ENCODE data around the gene TYW1B.
"Not testable (repeated sequence)": the region's sequence is repeated elsewhere in the genome, so short reads cannot be mapped to it uniquely, and the experiment has no call there.

Gene TYW1B

GRCh38 chr7:72690177-72690576 is 137.8 kb downstream of the TYW1B start:
- DNase-seq: not testable (repeated sequence)

- DNase-seq: not testable (repeated sequence)
Observed at GRCh38 chr7:72689344-72689743, 138.7 kb downstream of the TYW1B start.

DNA sequence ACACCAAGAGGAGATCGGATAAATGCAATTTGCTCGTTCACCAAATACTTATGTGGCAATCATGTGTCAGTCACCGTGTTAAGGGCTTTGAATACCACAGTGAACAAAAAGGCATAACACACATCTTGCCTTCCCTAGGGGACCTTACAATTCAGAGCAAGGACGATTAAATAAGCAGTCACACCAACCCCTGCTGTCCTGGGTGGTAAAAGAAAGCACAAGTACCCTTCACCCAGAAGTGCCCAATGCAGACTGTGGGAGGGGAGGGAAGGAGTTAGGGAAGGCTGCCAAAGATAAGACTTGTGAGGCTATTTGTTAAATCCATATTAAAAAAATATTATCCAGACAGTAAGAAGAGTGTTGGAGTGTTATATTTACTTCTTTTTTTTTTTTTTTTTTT is 146.8 kb downstream of the TYW1B start:
- DNase-seq: not testable (repeated sequence)

DNA sequence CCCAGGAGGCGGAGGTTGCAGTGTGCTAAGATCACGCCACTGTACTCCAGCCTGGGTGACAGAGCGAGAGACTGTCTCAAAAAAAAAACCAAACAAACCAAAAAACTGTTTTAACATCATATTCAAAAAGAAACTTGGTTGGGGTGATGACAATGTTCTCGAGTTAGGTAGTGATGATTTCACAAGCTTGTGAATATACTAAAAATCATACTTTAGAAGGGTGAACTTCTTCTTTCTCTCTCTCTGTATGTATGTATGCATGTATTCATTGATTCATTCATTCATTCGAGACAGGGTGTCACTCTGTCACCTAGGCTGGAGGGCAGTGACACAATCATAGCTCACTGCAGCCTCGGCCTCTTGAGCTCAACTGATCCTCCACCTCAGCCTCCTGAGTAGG is 151.1 kb downstream of the TYW1B start:
- DNase-seq: not testable (repeated sequence)

- DNase-seq: not testable (repeated sequence)
Observed at GRCh38 chr7:72676086-72676690, 151.8 kb downstream of the TYW1B start.

- DNase-seq: not testable (repeated sequence)
Observed at GRCh38 chr7:72675686-72676085, 152.3 kb downstream of the TYW1B start.

GRCh38 chr7:72674394-72674793 is 153.6 kb downstream of the TYW1B start:
- DNase-seq: no peak

DNA sequence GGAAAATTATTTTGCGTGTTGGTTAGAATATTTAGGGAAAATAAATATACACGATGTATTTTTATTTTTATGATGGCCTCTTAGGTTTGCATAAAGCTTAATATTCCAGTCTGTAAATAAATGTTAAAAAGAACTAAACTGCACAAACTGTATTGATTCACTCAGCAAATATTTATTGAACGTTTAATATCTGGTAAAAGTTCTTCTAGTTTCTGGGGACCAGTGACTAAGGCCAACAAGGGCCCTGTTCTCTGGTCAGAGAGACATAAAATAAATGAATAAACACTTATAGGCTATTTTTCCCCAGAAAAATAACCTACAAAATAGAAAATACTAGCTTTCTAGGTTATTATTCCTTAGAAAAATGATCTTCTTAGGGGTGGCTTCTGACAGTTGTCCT is 157.2 kb downstream of the TYW1B start:
- not testable (repeated sequence) for DNase-seq

DNA sequence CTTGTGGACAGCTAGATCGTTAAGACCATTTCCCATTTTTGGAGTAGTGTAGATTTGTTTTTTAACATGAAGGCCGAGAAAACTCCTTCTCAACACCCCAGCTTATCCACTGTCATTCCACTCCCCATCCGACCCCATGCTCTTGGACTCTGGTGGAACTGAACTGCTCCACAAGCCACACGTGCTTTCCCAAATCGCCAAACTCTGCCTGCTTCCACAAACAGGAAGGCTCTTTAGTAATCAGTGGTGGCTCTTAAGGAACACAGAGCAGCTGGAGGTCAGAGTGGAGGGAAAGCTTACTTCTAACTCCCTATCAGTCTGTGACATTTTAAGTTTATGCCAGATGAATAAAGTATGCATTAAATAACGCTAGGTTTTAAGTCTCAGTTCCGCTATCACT is 159.6 kb downstream of the TYW1B start:
- not testable (repeated sequence) for DNase-seq

DNA sequence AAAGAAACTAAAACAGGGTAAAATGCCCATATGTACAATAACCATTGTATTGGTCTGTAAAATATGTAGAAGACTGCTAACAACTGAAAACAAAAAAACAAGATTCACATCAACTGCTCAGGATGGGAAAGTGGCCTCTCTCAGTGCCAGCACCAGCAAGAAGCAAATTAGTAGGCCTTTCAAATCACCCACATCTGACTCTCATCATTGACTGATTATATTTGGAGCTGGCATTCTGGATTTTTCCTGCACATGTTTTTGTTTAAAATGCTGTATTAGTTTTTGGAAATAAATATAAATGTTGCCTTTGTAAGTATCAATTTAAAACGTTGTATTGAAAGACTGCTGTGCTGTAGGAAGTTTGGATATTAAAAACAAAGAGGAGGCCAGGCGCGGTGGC is 161.0 kb downstream of the TYW1B start:
- DNase-seq: not testable (repeated sequence)

- DNase-seq: not testable (repeated sequence)
Observed at GRCh38 chr7:72648574-72648973, 179.4 kb downstream of the TYW1B start.

DNA sequence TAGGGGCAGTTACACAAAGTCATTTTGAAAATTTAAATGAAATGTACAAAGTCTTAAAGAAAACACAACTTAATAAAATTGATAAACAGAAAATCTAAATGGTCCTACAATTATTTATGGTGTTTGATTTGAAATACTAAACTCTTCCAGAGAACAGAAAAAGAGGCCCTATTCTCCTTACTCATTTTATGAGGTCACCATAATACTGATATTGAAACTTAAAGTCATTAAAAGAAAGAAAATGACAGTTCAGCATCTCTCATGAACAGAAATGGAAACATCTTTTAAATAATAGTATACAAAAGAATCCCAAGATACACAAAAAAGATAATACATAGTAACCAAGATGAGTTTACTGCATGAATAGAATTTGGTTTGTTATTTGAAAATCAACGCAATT is 184.3 kb downstream of the TYW1B start:
- not testable (repeated sequence) for DNase-seq

- DNase-seq: not testable (repeated sequence)
Observed at GRCh38 chr7:72641485-72642248, 186.3 kb downstream of the TYW1B start.

DNA sequence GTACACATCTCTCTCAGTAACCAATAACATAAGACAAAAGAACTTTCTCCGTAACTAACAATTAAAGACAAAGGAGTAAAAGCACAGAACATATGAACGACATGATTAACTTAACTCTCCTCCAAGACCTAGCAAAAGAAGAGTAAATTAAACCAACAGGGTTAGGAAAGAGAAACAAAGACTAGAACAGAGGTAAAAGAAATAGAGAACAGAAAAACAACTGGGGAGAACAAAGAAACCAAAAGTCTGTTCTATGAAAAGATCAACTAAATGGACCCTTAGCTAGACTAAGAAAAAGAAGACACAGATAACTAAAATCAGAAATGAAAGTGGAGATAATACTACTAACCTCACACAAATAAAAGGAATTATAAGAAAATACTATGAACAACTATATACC is 187.3 kb downstream of the TYW1B start:
- DNase-seq: not testable (repeated sequence)

DNA sequence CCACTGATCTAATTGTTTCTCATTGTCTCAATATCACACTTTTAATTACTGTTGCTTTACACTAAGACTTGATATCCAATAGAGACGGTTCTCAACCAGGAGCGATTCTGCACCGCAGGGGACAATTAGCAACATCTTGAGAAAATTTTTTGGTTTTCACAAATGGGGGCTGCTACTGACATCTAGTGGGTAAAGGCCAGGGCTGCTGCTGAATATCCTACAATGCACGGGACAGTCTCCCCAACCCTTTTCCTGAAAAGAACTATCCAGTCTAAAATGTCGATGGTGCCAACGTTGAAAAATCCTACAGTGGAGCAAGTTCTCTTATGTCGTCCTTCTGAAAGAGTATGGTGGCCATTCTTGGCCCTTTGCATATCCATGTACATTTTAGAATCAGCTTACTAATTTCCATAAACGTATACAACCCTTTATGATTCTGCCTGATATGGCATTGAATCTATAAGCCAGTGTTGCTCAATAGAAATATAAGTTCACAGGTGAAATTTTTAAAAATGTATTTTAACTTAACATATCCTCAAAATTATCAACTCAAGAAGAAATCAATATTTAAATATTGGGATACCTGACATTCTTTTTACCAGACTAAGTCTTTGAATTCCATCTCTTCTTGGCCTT is 192.6 kb downstream of the TYW1B start:
- not testable (repeated sequence) for DNase-seq

GRCh38 chr7:72632765-72633292 is 195.2 kb downstream of the TYW1B start:
- not testable (repeated sequence) for DNase-seq

DNA sequence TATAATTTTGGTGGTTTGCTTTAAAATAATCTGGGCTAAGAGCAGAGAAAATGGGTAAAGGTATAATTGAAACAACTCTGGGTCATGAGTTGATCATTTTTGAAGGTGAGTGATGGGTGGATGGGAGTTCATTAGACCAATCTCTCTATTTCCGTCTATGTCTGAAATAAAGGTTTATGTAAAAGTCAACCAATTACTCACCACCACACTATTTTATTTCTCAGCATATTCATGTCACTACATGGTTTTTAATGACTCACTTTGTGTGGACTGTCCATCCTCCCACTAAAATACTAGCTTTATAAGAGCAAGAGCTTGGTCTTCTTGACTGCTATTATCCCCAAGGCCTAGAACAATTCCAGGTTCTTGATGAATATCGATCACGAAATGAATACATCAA is 199.6 kb downstream of the TYW1B start:
- DNase-seq: not testable (repeated sequence)

- DNase-seq: not testable (repeated sequence)
Observed at GRCh38 chr7:72626428-72627011, 201.5 kb downstream of the TYW1B start.

- DNase-seq: not testable (repeated sequence)
Observed at GRCh38 chr7:72625721-72626423, 202.1 kb downstream of the TYW1B start.

DNA sequence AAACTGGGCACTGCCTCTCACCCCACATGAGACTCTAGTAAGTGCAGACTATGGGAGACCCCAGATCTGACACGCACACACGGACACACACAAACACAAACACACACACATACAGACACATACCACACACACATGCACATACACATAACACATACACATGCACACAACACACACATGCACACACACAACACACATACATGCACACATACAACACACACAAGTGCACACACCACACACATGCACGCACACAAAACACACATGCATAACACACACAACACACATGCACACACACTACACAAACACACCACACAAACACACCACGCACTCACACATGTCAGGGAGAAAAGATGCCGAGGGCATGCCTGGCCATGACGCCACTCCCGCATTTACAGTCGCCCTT is 205.5 kb downstream of the TYW1B start:
- DNase-seq: no peak

DNA sequence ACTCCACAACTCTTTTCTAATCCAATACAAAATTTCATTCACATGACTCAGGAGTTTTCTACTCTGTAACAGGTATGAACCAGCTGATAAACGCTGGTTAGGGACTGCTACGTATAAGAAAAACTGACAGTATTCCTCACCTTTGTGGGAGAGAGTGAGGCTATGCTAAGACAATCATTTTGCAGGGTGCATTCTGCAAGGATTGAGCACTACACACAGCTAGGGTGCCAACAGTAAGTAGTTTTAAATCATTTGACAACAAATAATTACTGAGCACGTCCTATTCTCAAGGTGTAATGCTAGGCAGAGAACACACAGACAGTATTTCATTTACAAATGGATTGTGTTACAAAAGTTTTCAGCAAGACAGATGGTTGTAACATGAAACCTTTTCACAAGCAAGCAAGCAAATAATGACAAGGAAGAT is 206.2 kb downstream of the TYW1B start:
- not testable (repeated sequence) for DNase-seq

DNA sequence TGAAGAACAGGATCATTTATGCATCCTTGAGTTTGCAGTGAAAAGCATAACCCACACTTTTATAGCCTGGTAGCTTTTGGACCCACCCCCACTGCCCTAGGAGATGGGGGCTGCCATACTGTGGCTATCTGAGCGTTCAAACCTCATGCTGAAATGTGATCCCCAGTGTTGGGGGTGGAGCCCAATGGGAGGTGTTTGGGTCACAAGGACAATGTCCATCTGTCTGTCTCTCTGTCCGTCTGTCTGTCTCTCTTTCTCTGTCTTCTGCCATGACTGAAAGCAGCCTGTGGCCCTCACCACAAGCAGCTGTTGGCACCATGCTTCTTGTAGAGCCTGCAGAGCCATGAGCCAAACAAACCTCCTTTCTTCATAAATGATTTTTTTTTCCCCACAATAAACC is 207.1 kb downstream of the TYW1B start:
- not testable (repeated sequence) for DNase-seq

All from midbrain (tissue), 1 donor.